Measurements from ENCODE around the gene COPS8. TPM values are rescaled to one million over a fixed set of nuclear protein-coding genes. Genes with fewer than 3 reads are reported as not detected.

The COPS8 gene
- 31.9 TPM for total RNA-seq (2013)
- polyA plus RNA-seq = 10 to 100 TPM; 20.5 to 39.2 (median 36.4) TPM
- polyA minus RNA-seq = 17.3 and 21.5 TPM in 2 replicates
- 13.4 to 34.1 (median 29.1) reads per million in 11 experiments for total RNA-seq

- peaks cover 15 to 16% of the 10 kb centered on the region in 2 donors for H3K36me3 Mint-ChIP-seq
- H3K9me3 Mint-ChIP-seq = peaks cover 0 to 5% (median 0%) of the 10 kb centered on the region in 7 donors
- TF ChIP-seq CTCF (IDR thresholded peaks at IDR 0.05) = peak; percentile 10
- Histone ChIP-seq H3K36me3 (replicated peaks in 1 of 2; ENCODE audit: control insufficient read depth in 1 of 2, insufficient read depth in 2 of 2, low read length in 2 of 2) (peaks cover 12 to 23% of the 10 kb centered on the region in 2 donors), H3K4me3 (replicated peaks in 1 of 3; ENCODE audit: low read depth in 2 of 3, low read length in 3 of 3) (peak within 1 kb of the TSS; percentile 54 to 95 (median 75)), H3K9ac (ENCODE audit: insufficient read depth, low read length, poor library complexity, severe bottlenecking) (peak within 1 kb of the TSS; percentile 86), H3K27me3 (ENCODE audit: control insufficient read depth in 2 of 2, insufficient read depth in 2 of 2, low read length in 2 of 2) (no peaks in the 10 kb centered on the region), H3K79me2 (ENCODE audit: insufficient read depth, low read length) (peaks cover 30% of the 10 kb centered on the region), H3K9me3 (replicated peaks in 1 of 2; ENCODE audit: control insufficient read depth in 1 of 2, insufficient read depth in 1 of 2, low read length in 2 of 2) (no peaks in the 10 kb centered on the region), H3K4me2 (replicated peaks; ENCODE audit: extremely low read depth, low read length, poor library complexity, severe bottlenecking) (peak within 1 kb of the TSS; percentile 93), H3K27ac (ENCODE audit: low read depth in 1 of 2, low read length in 2 of 2) (peak within 1 kb of the TSS; percentile 78 to 83), H3K4me1 (ENCODE audit: control insufficient read depth in 1 of 2, insufficient read depth in 2 of 2, low read length in 2 of 2) (peaks cover 13 to 15% of the 10 kb centered on the region in 2 donors), H2AFZ (ENCODE audit: insufficient read depth, low read depth, low read length, poor library complexity, severe bottlenecking) (peak within 1 kb of the TSS; percentile 99), H4K20me1 (ENCODE audit: insufficient read depth, low read length) (no peaks in the 10 kb centered on the region)
- H3K4me3 Mint-ChIP-seq = peak within 1 kb of the TSS; percentile 99 to 100
- H3K27ac Mint-ChIP-seq = peak within 1 kb of the TSS; percentile 97 to 99 (median 99)
- WGBS (ENCODE audit: insufficient coverage) = under 1% methylated on average over 80 of the region's 86 CpGs
- H3K4me1 Mint-ChIP-seq = peaks cover 13% of the 10 kb centered on the region
- intact Hi-C loops (cut with micrococcal nuclease) = no loop called here
- peaks cover 0 to 4% (median 0%) of the 10 kb centered on the region in 3 donors for H3K27me3 Mint-ChIP-seq (ENCODE audit: low read depth in 3 of 3)
- DNase-seq = peak; percentile 90 to 93 (median 91)
Observed at GRCh38 chr2:237085248-237086221, at the start of gene COPS8. Gene COPS8 (plus strand): TSS chr2:237085889. CDS start chr2:237085965, 76 bp downstream.

- Mint-ChIP-seq H3K4me3 (no peak overlapping the region), H3K27ac (no peak overlapping the region), H3K4me1 (no peaks in the 10 kb centered on the region), H3K36me3 (no peaks in the 10 kb centered on the region), H3K27me3 (ENCODE audit: low read depth in 3 of 3) (peaks cover 3 to 12% (median 4%) of the 10 kb centered on the region in 3 donors), H3K9me3 (no peaks in the 10 kb centered on the region)
- Histone ChIP-seq H3K27ac (ENCODE audit: low read depth in 1 of 2, low read length in 2 of 2) (no peak overlapping the region), H3K9me3 (replicated peaks in 1 of 2; ENCODE audit: control insufficient read depth in 1 of 2, insufficient read depth in 1 of 2, low read length in 2 of 2) (no peaks in the 10 kb centered on the region), H3K4me1 (ENCODE audit: control insufficient read depth in 1 of 2, insufficient read depth in 2 of 2, low read length in 2 of 2) (no peaks in the 10 kb centered on the region), H3K79me2 (ENCODE audit: insufficient read depth, low read length) (no peaks in the 10 kb centered on the region), H3K4me3 (replicated peaks in 1 of 3; ENCODE audit: low read depth in 2 of 3, low read length in 3 of 3) (no peak overlapping the region), H2AFZ (ENCODE audit: insufficient read depth, low read depth, low read length, poor library complexity, severe bottlenecking) (no peak overlapping the region), H4K20me1 (ENCODE audit: insufficient read depth, low read length) (no peaks in the 10 kb centered on the region), H3K4me2 (replicated peaks; ENCODE audit: extremely low read depth, low read length, poor library complexity, severe bottlenecking) (no peak overlapping the region), H3K9ac (ENCODE audit: insufficient read depth, low read length, poor library complexity, severe bottlenecking) (no peak overlapping the region), H3K27me3 (ENCODE audit: control insufficient read depth in 2 of 2, insufficient read depth in 2 of 2, low read length in 2 of 2) (no peaks in the 10 kb centered on the region), H3K36me3 (replicated peaks in 1 of 2; ENCODE audit: control insufficient read depth in 1 of 2, insufficient read depth in 2 of 2, low read length in 2 of 2) (no peaks in the 10 kb centered on the region)
- WGBS (ENCODE audit: insufficient coverage) = 74% methylated on average over 4 of the region's 14 CpGs
- no peak for DNase-seq
- TF ChIP-seq CTCF (IDR thresholded peaks at IDR 0.05) = no peak
- intact Hi-C loops (cut with micrococcal nuclease) = no loop called here
Observed at GRCh38 chr2:237039301-237040031, 46.2 kb upstream of the COPS8 start.
